ENCODE data around the gene DGUOK.

DNA sequence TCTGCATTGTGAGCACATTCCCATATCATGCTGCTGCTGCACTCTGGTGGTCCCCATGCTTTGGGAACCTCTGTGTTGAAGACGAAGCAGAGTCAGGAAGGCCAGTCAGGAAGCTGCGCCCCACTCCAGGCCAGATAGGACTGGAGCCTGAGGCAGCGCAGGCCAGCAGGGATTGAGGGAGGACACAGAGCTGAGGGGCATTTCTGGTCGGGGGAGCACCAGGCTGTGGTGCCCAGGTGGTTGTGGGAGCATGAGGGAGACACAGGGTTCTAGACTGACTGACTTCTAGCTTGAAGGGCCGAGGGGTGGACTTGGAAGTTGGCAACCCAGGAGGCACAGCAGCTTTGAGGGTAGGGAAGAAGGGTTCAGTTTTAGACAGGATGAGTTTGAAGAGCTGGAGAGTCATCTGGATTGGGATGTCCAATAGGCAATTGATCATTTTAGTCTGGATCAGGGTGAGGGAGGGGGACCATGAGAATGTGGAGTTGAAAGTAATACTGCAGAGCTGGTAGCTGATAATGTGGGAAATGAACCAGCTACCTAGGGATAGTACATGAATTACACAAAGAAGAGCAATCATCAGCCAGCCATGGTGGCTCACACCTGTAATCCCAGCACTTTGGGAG, 35.3 kb upstream of the DGUOK start:
- TF ChIP-seq CTCF (conservative IDR thresholded peaks at IDR 0.05 in 1 of 2, IDR thresholded peaks at IDR 0.05 in 1 of 2; ENCODE audit: low read depth in 1 of 2, low read length in 2 of 2) (no peak), EZH2 (IDR thresholded peaks at IDR 0.05; ENCODE audit: low read length, missing control alignments) (no peak)

Measured in fibroblast of lung (primary cell).